Measurements from ENCODE around the gene NACA. TPM values are rescaled to one million over a fixed set of nuclear protein-coding genes. Genes with fewer than 3 reads are reported as not detected.
A peak's percentile ranks its signal among the peaks of the same experiment; 100 is the strongest.

NACA gene
- total and polyA plus RNA-seq, 2 of the 13 experiments (the other 11 are each of a cell fraction or from before 2014, with no cell fraction given): 799 to 1,700 TPM

- no peak for TF ChIP-seq TP53 (CRISPR knock-in tag; conservative IDR thresholded peaks at IDR 0.05)
- TF ChIP-seq PAX8 (CRISPR knock-in tag; IDR thresholded peaks at IDR 0.05; ENCODE audit: borderline replicate concordance): no peak
- TF ChIP-seq, protein P1, sequence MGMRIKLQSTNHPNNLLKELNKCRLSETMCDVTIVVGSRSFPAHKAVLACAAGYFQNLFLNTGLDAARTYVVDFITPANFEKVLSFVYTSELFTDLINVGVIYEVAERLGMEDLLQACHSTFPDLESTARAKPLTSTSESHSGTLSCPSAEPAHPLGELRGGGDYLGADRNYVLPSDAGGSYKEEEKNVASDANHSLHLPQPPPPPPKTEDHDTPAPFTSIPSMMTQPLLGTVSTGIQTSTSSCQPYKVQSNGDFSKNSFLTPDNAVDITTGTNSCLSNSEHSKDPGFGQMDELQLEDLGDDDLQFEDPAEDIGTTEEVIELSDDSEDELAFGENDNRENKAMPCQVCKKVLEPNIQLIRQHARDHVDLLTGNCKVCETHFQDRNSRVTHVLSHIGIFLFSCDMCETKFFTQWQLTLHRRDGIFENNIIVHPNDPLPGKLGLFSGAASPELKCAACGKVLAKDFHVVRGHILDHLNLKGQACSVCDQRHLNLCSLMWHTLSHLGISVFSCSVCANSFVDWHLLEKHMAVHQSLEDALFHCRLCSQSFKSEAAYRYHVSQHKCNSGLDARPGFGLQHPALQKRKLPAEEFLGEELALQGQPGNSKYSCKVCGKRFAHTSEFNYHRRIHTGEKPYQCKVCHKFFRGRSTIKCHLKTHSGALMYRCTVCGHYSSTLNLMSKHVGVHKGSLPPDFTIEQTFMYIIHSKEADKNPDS (CRISPR knock-in tag; IDR thresholded peaks at IDR 0.05): no peak
- TF ChIP-seq ZSCAN21 (CRISPR knock-in tag; IDR thresholded peaks at IDR 0.05; ENCODE audit: borderline replicate concordance): no peak
- no peak for TF ChIP-seq ZNF7 (CRISPR knock-in tag; IDR thresholded peaks at IDR 0.05)
Observed at GRCh38 chr12:56677680-56678079, 47.4 kb downstream of the NACA start (continued).

- H3K4me3 ChIP-seq (replicated peaks in 1 of 3; ENCODE audit: insufficient read depth in 1 of 3, low read depth in 2 of 3, low read length in 3 of 3): no peak overlapping the region
- no peak overlapping the region for H3K4me2 ChIP-seq (ENCODE audit: low read depth, low read length)
- ChIA-PET CTCF (ENCODE audit: low intra/inter-chr PET ratio, low total read pairs) (no interaction called here), POLR2A (interaction anchor here (0.6 to 1.6 kb wide), 5 partner anchors 8 to 142 kb away, joined by 3 to 7 read pairs (median 3); partner anchors contain the start of genes ATP5F1B and PTGES3)
- no peaks in the 10 kb centered on the region for H3K9me3 ChIP-seq (ENCODE audit: low read length)
- no peak overlapping the region for H2AFZ ChIP-seq (ENCODE audit: low read length)
- DNase-seq (ENCODE audit: low spot score) (no peak), ATAC-seq (no peak), FAIRE-seq (no peak)
- H3K27me3 ChIP-seq (ENCODE audit: control insufficient read depth in 1 of 2, insufficient read depth in 2 of 2, low read length in 2 of 2): no peaks in the 10 kb centered on the region
- intact Hi-C loops (cut with micrococcal nuclease; ENCODE audit: unreplicated experiment) (no loop called here), in situ Hi-C loops (cut with HindIII; ENCODE audit: extremely low pct_ligation_motif_present, low pct_unique_long_range_greater_than_20kb) (no loop called here)
- H3K36me3 ChIP-seq (replicated peaks in 1 of 2; ENCODE audit: control insufficient read depth in 1 of 2, insufficient read depth in 2 of 2, low read length in 2 of 2): peaks cover 8 to 38% of the 10 kb centered on the region in 2 experiments; a peak in 3 of 5 replicates
- no TSS peak for BruUV-seq (replicated peaks)
- 87% methylated on average over 11 of the region's 11 CpGs for WGBS (ENCODE audit: low lambda C conversion rate)
- H4K20me1 ChIP-seq (ENCODE audit: insufficient read depth, low read length): peaks cover 68% of the 10 kb centered on the region
- peaks cover 91% of the 10 kb centered on the region for H3K79me2 ChIP-seq (ENCODE audit: insufficient read depth, low read length)
- no peak overlapping the region for H3K9ac ChIP-seq (ENCODE audit: insufficient read depth, low read depth, low read length)
- peaks cover 75% of the 10 kb centered on the region for H3K4me1 ChIP-seq (ENCODE audit: insufficient read depth, low read length)
- H3K27ac ChIP-seq (ENCODE audit: extremely low read length, insufficient read depth, low read length): no peak overlapping the region
- TF ChIP-seq, protein P2, sequence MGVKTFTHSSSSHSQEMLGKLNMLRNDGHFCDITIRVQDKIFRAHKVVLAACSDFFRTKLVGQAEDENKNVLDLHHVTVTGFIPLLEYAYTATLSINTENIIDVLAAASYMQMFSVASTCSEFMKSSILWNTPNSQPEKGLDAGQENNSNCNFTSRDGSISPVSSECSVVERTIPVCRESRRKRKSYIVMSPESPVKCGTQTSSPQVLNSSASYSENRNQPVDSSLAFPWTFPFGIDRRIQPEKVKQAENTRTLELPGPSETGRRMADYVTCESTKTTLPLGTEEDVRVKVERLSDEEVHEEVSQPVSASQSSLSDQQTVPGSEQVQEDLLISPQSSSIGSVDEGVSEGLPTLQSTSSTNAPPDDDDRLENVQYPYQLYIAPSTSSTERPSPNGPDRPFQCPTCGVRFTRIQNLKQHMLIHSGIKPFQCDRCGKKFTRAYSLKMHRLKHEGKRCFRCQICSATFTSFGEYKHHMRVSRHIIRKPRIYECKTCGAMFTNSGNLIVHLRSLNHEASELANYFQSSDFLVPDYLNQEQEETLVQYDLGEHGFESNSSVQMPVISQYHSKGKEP (CRISPR knock-in tag; IDR thresholded peaks at IDR 0.05): no peak
- TF ChIP-seq HBP1 (CRISPR knock-in tag; IDR thresholded peaks at IDR 0.05; ENCODE audit: low read depth) (no peak), HNRNPK (IDR thresholded peaks at IDR 0.05; ENCODE audit: low read depth, low read length, poor library complexity, severe bottlenecking) (no peak), ZNF629 (CRISPR knock-in tag; conservative IDR thresholded peaks at IDR 0.05) (no peak), GMEB1 (CRISPR knock-in tag; IDR thresholded peaks at IDR 0.05; ENCODE audit: borderline replicate concordance) (no peak), SIX1 (CRISPR knock-in tag; IDR thresholded peaks at IDR 0.05; ENCODE audit: borderline replicate concordance) (no peak), POLR2AphosphoS5 (IDR thresholded peaks at IDR 0.05; ENCODE audit: low read depth, low read length) (peak; percentile 21; the same call in 1 of the 2 replicates), DDIT3 (CRISPR knock-in tag; IDR thresholded peaks at IDR 0.05) (no peak), NONO (IDR thresholded peaks at IDR 0.05) (no peak), NONO (CRISPR knock-in tag; conservative IDR thresholded peaks at IDR 0.05) (no peak)
Observed at GRCh38 chr12:56676851-56677580, 48.1 kb downstream of the NACA start.
